Ovary (tissue), 3 donors: Measurements from ENCODE around the gene CD38.

Experiments used
- CTCF ChIP-seq, 3 donors: fragments of 450-650 bp in 2 of 3; fragments of 200-600 bp in 1 of 3; IDR thresholded peaks; one replicate each; pipeline versions ENCODE4 v1.5.1 to v1.8.0; 2016 to 2022; ENCODE audit warnings: antibody characterized with exemption in 3 of 3, mild to moderate bottlenecking in 1 of 3
- EP300 ChIP-seq: sonication (generic); formaldehyde crosslinking; IDR thresholded peaks from one replicate; pipeline ENCODE4 v1.6.1; 2017; ENCODE audit warnings: antibody characterized with exemption
- POLR2A ChIP-seq: fragments of 450-650 bp; IDR thresholded peaks from one replicate; pipeline ENCODE4 v1.6.1; 2017; ENCODE audit warnings: antibody characterized with exemption, mild to moderate bottlenecking, moderate library complexity
- donor health status: DM: no; HTN: no; CAD: no.

- TF ChIP-seq CTCF (IDR thresholded peaks at IDR 0.05) = no peak
- TF ChIP-seq EP300 = no peak
- TF ChIP-seq POLR2A = no peak
Measured at GRCh38 chr4:15751153-15751552, 27.0 kb upstream of the CD38 start.
